Calu3 (cell line): ENCODE data around the gene EPN3. TPM values are rescaled to one million over a fixed set of nuclear protein-coding genes. Genes with fewer than 3 reads are reported as not detected.

Experiments used
- BruUV-seq: library from RNA; stranded (reverse); fragments of 400-500 nt; replicated peaks from 2 replicates; lab custom pipeline; 2021; lab: Mats Ljungman, UMichigan
- CTCF ChIA-PET: fragments of 300-600 bp; sonication (Branson Sonifier 250); formaldehyde crosslinking; loops from one replicate; lab custom pipeline; 2022; ENCODE audit warnings: antibody characterized with exemption; lab: Charles Lee
- DNase-seq: peaks from one replicate; pipeline ENCODE4 v3.0.0; 2022
- H3K27ac Mint-ChIP-seq: one replicate; pipeline ENCODE4 v1.8.0; 2022; ENCODE audit warnings: mixed read lengths; ENCODE audit not compliant: unreplicated experiment
- H3K27me3 Mint-ChIP-seq: one replicate; pipeline ENCODE4 v1.8.0; 2022; ENCODE audit warnings: mixed read lengths; ENCODE audit not compliant: unreplicated experiment
- H3K36me3 Mint-ChIP-seq: one replicate; pipeline ENCODE4 v1.8.0; 2022; ENCODE audit warnings: mild to moderate bottlenecking, moderate library complexity, mixed read lengths; ENCODE audit not compliant: insufficient read depth, unreplicated experiment
- H3K4me1 Mint-ChIP-seq: one replicate; pipeline ENCODE4 v1.8.0; 2022; ENCODE audit warnings: mild to moderate bottlenecking, low read depth, mixed read lengths; ENCODE audit not compliant: unreplicated experiment
- H3K4me3 Mint-ChIP-seq: one replicate; pipeline ENCODE4 v1.8.0; 2022; ENCODE audit warnings: mild to moderate bottlenecking, low read depth, moderate library complexity, mixed read lengths; ENCODE audit not compliant: unreplicated experiment
- H3K9me3 Mint-ChIP-seq: one replicate; pipeline ENCODE4 v1.8.0; 2022; ENCODE audit warnings: low read depth, mixed read lengths; ENCODE audit not compliant: unreplicated experiment
- intact Hi-C: fragments of 100-400 bp; cut with micrococcal nuclease; formaldehyde crosslinking; loops from one replicate; pipeline ENCODE4 v1.10.0; 2022; ENCODE audit not compliant: unreplicated experiment
- total RNA-seq: library from RNA; stranded (reverse); gene quantifications from 2 replicates; pipeline ENCODE4 v1.2.3, GENCODE V29; 2022
- TF ChIP-seq, protein P1 (sequence below): fragments of 200-600 bp; IDR thresholded peaks from one replicate; pipeline ENCODE4 v1.8.0; 2022; ENCODE audit warnings: antibody characterized with exemption; ENCODE audit not compliant: unreplicated experiment

Gene EPN3
- total RNA-seq, 1 experiment from 2014 or later, result 41.9 TPM

DNA sequence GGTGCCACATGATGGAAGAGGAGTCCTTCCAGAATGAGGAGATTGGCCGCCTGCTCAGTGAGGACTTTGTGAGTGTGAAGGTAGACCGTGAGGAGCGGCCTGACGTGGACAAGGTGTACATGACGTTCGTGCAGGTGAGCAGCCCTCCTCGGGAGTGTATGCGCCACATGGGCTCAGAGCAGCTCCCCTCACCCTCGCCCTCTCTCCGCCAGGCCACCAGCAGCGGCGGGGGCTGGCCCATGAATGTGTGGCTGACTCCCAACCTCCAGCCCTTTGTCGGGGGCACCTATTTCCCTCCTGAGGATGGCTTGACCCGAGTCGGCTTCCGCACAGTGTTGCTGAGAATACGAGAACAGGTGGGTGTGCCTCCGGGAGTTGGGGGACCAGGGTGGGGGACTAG, 16.3 kb downstream of the EPN3 start:
- TF ChIP-seq, protein P1, sequence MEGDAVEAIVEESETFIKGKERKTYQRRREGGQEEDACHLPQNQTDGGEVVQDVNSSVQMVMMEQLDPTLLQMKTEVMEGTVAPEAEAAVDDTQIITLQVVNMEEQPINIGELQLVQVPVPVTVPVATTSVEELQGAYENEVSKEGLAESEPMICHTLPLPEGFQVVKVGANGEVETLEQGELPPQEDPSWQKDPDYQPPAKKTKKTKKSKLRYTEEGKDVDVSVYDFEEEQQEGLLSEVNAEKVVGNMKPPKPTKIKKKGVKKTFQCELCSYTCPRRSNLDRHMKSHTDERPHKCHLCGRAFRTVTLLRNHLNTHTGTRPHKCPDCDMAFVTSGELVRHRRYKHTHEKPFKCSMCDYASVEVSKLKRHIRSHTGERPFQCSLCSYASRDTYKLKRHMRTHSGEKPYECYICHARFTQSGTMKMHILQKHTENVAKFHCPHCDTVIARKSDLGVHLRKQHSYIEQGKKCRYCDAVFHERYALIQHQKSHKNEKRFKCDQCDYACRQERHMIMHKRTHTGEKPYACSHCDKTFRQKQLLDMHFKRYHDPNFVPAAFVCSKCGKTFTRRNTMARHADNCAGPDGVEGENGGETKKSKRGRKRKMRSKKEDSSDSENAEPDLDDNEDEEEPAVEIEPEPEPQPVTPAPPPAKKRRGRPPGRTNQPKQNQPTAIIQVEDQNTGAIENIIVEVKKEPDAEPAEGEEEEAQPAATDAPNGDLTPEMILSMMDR, result no peak
- H3K4me1 Mint-ChIP-seq, result peaks cover 18% of the 10 kb centered on the region
- intact Hi-C loops, result loop anchor here (10.0 kb wide), 1 partner anchor 406 kb away; no protein-coding TSS in a partner anchor
- no peak overlapping the region for H3K27ac Mint-ChIP-seq
- CTCF ChIA-PET, result no interaction called here
- no TSS peak for BruUV-seq
- H3K36me3 Mint-ChIP-seq, result peaks cover 17% of the 10 kb centered on the region
- H3K27me3 Mint-ChIP-seq, result no peaks in the 10 kb centered on the region
- no peak for DNase-seq
- no peak overlapping the region for H3K4me3 Mint-ChIP-seq
- H3K9me3 Mint-ChIP-seq, result no peaks in the 10 kb centered on the region

- no TSS peak for BruUV-seq
- H3K27ac Mint-ChIP-seq, result no peak overlapping the region
These were observed 16.9 kb downstream of the EPN3 start for GRCh38 chr17:50549256-50549941.

DNA sequence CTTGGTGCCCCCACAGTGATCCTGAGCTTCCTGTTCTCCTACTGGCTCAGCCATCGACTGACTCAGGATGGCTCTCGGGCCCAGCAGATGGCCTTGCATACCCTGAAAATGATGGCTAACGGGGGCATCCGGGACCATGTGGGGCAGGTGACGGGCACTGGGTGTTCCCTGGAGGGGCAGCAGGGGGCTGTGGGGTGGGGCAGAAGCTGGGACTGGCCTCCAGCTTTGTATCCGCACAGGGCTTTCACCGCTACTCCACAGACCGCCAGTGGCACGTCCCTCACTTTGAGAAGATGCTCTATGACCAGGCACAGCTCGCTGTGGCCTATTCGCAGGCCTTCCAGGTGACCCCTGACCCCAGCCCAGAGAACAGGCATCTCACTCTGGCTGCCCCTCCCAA, 17.4 kb downstream of the EPN3 start:
- CTCF ChIA-PET, result interaction anchor here (1.0 to 1.5 kb wide), 4 partner anchors 19 to 169 kb away, joined by 3 to 30 read pairs (median 12); partner anchors contain the start of gene LUC7L3
- peaks cover 7% of the 10 kb centered on the region for H3K4me1 Mint-ChIP-seq
- no peaks in the 10 kb centered on the region for H3K9me3 Mint-ChIP-seq

More at GRCh38 chr17:50549256-50549941, 16.9 kb downstream of the EPN3 start:
- CTCF ChIA-PET, result interaction anchor here (0.6 to 1.0 kb wide), 2 partner anchors 19 to 87 kb away, joined by 3 to 4 read pairs; no protein-coding TSS in a partner anchor
- TF ChIP-seq, protein P1, result no peak
- Mint-ChIP-seq H3K36me3 (peaks cover 12% of the 10 kb centered on the region), H3K9me3 (no peaks in the 10 kb centered on the region), H3K4me3 (no peak overlapping the region), H3K4me1 (peaks cover 13% of the 10 kb centered on the region), H3K27me3 (no peaks in the 10 kb centered on the region)
- intact Hi-C loops, result loop anchor here (10.0 kb wide), 1 partner anchor 405 kb away; no protein-coding TSS in a partner anchor
- no peak for DNase-seq

DNA sequence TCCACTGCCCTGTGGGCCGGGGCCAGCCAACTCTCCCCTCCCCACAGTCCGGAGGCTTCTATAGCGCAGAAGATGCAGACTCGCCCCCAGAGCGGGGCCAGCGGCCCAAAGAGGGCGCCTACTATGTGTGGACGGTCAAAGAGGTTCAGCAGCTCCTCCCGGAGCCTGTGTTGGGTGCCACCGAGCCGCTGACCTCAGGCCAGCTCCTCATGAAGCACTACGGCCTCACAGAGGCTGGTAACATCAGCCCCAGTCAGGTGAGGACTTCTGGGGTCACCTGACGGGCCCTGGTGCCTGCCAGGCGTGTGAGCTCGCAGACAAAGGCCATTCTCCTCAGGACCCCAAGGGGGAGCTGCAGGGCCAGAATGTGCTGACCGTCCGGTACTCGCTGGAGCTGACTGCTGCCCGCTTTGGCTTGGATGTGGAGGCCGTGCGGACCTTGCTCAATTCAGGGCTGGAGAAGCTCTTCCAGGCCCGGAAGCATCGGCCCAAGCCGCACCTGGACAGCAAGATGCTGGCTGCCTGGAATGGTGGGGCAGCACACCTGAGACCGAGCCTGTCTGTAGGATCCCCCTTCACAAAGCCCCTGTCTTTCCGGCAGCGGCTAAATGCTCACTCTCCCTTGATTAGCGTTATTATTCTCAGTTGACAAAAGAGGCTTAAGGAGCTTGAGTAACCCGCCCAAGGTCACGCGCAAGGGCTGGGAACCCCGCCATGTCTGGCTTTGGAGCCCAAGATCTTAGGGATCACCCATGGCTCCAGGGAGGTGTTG, 18.3 kb downstream of the EPN3 start:
- no peak overlapping the region for H3K27ac Mint-ChIP-seq
- TF ChIP-seq, protein P1, result peak; percentile 77
- intact Hi-C loops, result no loop called here
- DNase-seq, result peak; percentile 88
- no peaks in the 10 kb centered on the region for H3K9me3 Mint-ChIP-seq
- CTCF ChIA-PET, result interaction anchor here (0.6 to 1.5 kb wide), 17 partner anchors 8 to 255 kb away, joined by 3 to 30 read pairs (median 6); partner anchors contain the start of genes CACNA1G and LUC7L3
- peaks cover 8% of the 10 kb centered on the region for H3K36me3 Mint-ChIP-seq
- no TSS peak for BruUV-seq
- no peak overlapping the region for H3K4me3 Mint-ChIP-seq
- H3K27me3 Mint-ChIP-seq, result no peaks in the 10 kb centered on the region
- H3K4me1 Mint-ChIP-seq, result no peaks in the 10 kb centered on the region

More for the DNA sequence above, 17.4 kb downstream of the EPN3 start:
- H3K4me3 Mint-ChIP-seq, result no peak overlapping the region
- peaks cover 8% of the 10 kb centered on the region for H3K36me3 Mint-ChIP-seq
- intact Hi-C loops, result loop anchor here (10.0 kb wide), 1 partner anchor 405 kb away; no protein-coding TSS in a partner anchor
- no peaks in the 10 kb centered on the region for H3K27me3 Mint-ChIP-seq
- DNase-seq, result no peak
- BruUV-seq, result no TSS peak
- TF ChIP-seq, protein P1, result no peak
- H3K27ac Mint-ChIP-seq, result no peak overlapping the region
